ENCODE results near the gene TRIM62. TPM values are rescaled to one million over a fixed set of nuclear protein-coding genes. Genes with fewer than 3 reads are reported as not detected.

The TRIM62 gene
- total RNA-seq, 4 donors from 2014 or later, result 4.6 to 52.0 (median 5.8) TPM

DNA sequence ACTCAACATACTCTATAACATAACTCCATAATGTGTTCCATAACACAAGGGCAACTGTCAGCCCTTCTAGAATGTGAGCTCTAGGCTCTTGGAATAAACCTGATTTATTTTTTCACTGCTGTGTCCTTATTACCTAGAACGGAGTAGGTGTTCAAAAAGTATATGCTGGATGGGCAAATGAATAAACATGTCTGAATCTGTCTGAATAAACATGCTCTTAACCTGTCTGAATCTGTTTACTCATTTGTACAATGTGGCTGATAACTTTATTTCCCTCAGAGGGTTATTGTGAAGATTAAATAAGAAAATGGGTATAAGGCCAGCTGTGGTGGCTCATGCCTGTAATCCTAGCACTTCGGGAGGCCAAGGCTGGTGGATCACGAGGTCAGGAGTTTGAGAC, 58.6 kb downstream of the TRIM62 start:
- Histone ChIP-seq H3K4me3 (no peak overlapping the region), H3K27me3 (no peaks in the 10 kb centered on the region), H3K9me3 (no peaks in the 10 kb centered on the region), H3K36me3 (no peaks in the 10 kb centered on the region), H3K27ac (no peak overlapping the region), H3K4me1 (peaks cover 4 to 18% (median 6%) of the 10 kb centered on the region in 4 donors)
- intact Hi-C loops (cut with DNase I; ENCODE audit: low total_unique reads) (no loop called here), in situ Hi-C loops (cut with MboI; ENCODE audit: low pct_ligation_motif_present in 1 of 4, low pct_unique_long_range_greater_than_20kb in 1 of 4, low sequenced_read_pairs in 3 of 4) (no loop called here)
- DNase-seq, result no peak
- WGBS, 2 donors (ENCODE audit: low coverage in 1 of 2), result 74 to 77% methylated on average over 3 of the region's 3 CpGs
- TF ChIP-seq EP300 (IDR thresholded peaks at IDR 0.05; ENCODE audit: low read depth) (no peak), POLR2AphosphoS5 (IDR thresholded peaks at IDR 0.05) (no peak), POLR2A (IDR thresholded peaks at IDR 0.05) (no peak)
- TF ChIP-seq, protein P1, sequence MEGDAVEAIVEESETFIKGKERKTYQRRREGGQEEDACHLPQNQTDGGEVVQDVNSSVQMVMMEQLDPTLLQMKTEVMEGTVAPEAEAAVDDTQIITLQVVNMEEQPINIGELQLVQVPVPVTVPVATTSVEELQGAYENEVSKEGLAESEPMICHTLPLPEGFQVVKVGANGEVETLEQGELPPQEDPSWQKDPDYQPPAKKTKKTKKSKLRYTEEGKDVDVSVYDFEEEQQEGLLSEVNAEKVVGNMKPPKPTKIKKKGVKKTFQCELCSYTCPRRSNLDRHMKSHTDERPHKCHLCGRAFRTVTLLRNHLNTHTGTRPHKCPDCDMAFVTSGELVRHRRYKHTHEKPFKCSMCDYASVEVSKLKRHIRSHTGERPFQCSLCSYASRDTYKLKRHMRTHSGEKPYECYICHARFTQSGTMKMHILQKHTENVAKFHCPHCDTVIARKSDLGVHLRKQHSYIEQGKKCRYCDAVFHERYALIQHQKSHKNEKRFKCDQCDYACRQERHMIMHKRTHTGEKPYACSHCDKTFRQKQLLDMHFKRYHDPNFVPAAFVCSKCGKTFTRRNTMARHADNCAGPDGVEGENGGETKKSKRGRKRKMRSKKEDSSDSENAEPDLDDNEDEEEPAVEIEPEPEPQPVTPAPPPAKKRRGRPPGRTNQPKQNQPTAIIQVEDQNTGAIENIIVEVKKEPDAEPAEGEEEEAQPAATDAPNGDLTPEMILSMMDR (IDR thresholded peaks at IDR 0.05), result no peak

DNA sequence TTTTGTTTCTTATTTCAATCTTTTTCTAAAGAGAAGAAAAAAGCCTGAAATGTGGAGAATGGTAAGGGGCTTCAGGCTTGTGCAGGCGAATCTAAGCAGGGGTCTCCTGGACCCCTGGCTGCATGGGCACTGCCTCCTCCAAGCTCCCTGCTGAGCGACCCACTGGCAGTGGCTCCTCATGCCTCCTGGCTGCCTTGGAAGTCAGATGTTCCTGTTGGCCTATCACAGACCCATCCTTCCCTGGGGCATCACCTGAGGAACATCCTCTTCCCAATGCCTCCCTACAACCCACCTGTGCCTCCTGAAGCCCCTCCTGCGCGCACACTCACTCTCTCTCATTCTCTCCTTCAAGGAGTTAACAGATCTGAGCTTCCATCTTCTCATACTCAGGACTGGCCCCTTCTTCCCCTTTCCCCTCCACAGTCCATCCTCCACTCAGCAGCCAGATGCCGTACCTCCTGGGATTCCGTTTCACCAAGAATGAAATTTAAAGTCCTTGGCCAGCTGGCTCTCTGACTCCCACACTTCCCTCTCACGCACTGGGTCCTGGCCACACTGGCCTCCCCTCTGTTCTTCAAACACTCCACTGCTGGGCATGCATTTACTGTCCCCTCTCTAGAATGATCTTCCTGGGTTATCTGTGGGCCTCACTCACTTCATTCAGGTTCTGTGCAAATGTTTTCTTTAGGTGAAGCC, 59.2 kb downstream of the TRIM62 start:
- Histone ChIP-seq H3K4me3 (no peak overlapping the region), H3K9me3 (no peaks in the 10 kb centered on the region), H3K4me1 (peaks cover 4 to 11% (median 6%) of the 10 kb centered on the region in 4 donors), H3K27ac (no peak overlapping the region), H3K27me3 (no peaks in the 10 kb centered on the region), H3K36me3 (no peaks in the 10 kb centered on the region)
- in situ Hi-C loops (cut with MboI; ENCODE audit: low pct_ligation_motif_present in 1 of 4, low pct_unique_long_range_greater_than_20kb in 1 of 4, low sequenced_read_pairs in 3 of 4), result no loop called here
- WGBS, 2 donors (ENCODE audit: low coverage in 1 of 2), result 81 to 88% methylated on average over 5 to 7 of the region's 7 CpGs
- no peak for DNase-seq
- intact Hi-C loops (cut with DNase I; ENCODE audit: low total_unique reads), result no loop called here
- TF ChIP-seq, protein P1 (IDR thresholded peaks at IDR 0.05), result no peak
- TF ChIP-seq POLR2AphosphoS5 (IDR thresholded peaks at IDR 0.05), result no peak
- TF ChIP-seq POLR2A (IDR thresholded peaks at IDR 0.05), result no peak
- TF ChIP-seq EP300 (IDR thresholded peaks at IDR 0.05; ENCODE audit: low read depth), result no peak

DNA sequence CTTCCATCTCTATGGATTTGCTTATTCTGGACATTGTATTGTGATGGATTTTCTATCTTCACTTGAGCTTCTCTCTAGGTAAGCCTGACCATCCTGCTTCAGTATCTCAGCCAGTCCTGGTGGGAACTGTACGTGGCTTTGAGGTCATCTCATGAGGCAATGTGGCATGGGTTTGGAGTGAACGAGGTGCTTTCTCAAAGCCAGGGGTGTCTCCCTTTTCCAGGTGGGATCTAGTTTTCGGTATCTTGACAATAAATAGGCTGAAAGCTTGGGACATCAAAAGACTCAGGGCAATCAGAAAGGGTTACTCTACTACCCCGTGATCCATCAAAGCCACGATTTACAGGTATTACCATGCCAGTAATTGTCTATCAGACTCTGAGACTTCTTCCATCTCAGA, 60.1 kb downstream of the TRIM62 start:
- intact Hi-C loops (cut with DNase I; ENCODE audit: low total_unique reads) (no loop called here), in situ Hi-C loops (cut with MboI; ENCODE audit: low pct_ligation_motif_present in 1 of 4, low pct_unique_long_range_greater_than_20kb in 1 of 4, low sequenced_read_pairs in 3 of 4) (no loop called here)
- Histone ChIP-seq H3K9me3 (no peaks in the 10 kb centered on the region), H3K27ac (no peak overlapping the region), H3K4me3 (no peak overlapping the region), H3K4me1 (peaks cover 4 to 10% (median 6%) of the 10 kb centered on the region in 4 donors), H3K36me3 (no peaks in the 10 kb centered on the region), H3K27me3 (no peaks in the 10 kb centered on the region)
- TF ChIP-seq, protein P1 (IDR thresholded peaks at IDR 0.05), result no peak
- TF ChIP-seq EP300 (IDR thresholded peaks at IDR 0.05; ENCODE audit: low read depth) (no peak), POLR2AphosphoS5 (IDR thresholded peaks at IDR 0.05) (no peak), POLR2A (IDR thresholded peaks at IDR 0.05) (no peak)
- WGBS, 2 donors (ENCODE audit: low coverage in 1 of 2), result 77% methylated on average over 5 of the region's 5 CpGs; no CpG with 5 or more reads in 1 of the 2 donors
- no peak for DNase-seq

DNA sequence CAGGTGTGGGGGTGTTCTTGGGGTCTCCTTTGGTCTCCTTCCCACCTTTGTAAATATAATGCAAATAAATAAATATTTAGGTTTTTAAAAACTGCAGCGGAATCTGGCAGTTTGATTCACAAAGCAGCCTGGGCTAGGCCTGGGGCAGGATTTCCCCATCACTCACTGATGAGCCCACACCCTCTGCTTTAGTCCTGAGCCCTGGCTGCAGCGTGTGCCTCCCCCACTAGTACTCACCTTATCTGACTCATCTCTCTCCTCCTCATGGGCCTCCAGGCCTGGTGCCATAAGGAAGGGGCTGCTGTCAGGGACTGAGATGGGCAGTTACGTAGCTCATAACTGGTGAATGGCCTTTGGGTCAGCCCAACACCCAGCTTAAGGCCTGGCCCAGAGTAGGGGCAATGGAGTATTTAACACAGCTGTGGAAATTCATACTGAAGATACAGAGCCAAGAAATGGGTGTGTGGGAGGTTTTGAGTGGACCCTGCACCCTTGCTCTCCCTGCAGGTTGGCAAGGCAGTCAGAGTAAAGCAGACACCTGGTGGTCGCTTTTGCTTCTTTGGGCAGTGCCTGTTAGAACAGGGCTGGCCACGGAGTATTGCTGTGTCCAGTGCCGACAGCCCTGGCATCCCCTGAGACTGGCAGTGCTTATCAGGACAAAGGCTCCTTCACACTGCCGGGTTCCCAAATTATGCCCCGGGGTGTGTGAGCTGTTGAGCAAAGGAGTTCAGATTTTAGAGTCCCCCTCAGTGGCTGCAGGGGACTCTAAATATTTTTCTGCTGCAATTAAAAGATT, 61.2 kb downstream of the TRIM62 start:
- 84% methylated on average over 8 of the region's 8 CpGs; no CpG with 5 or more reads in 1 of the 2 donors for WGBS, 2 donors (ENCODE audit: low coverage in 1 of 2)
- Histone ChIP-seq H3K36me3 (no peaks in the 10 kb centered on the region), H3K27me3 (no peaks in the 10 kb centered on the region), H3K27ac (no peak overlapping the region), H3K4me1 (no peaks in the 10 kb centered on the region), H3K4me3 (no peak overlapping the region), H3K9me3 (no peaks in the 10 kb centered on the region)
- TF ChIP-seq POLR2A (IDR thresholded peaks at IDR 0.05) (no peak), POLR2AphosphoS5 (IDR thresholded peaks at IDR 0.05) (no peak), EP300 (IDR thresholded peaks at IDR 0.05; ENCODE audit: low read depth) (no peak)
- TF ChIP-seq, protein P1 (IDR thresholded peaks at IDR 0.05), result no peak
- intact Hi-C loops (cut with DNase I; ENCODE audit: low total_unique reads), result no loop called here
- in situ Hi-C loops (cut with MboI; ENCODE audit: low pct_ligation_motif_present in 1 of 4, low pct_unique_long_range_greater_than_20kb in 1 of 4, low sequenced_read_pairs in 3 of 4), result no loop called here
- DNase-seq, result no peak
